WI38 (cell line): ENCODE results near the gene EMC9.

Source experiments
- H3K4me3 ChIP-seq: 2 replicates; pipeline ENCODE4 v1.5.1; 2011; ENCODE audit warnings: low read depth, mild to moderate bottlenecking, control low read depth, low read length
- TF ChIP-seq, protein P1 (sequence below): IDR thresholded peaks from 2 replicates; pipeline ENCODE4 v1.5.1; 2012; ENCODE audit warnings: low read depth, mild to moderate bottlenecking, control low read depth, low read length

EMC9 gene

DNA sequence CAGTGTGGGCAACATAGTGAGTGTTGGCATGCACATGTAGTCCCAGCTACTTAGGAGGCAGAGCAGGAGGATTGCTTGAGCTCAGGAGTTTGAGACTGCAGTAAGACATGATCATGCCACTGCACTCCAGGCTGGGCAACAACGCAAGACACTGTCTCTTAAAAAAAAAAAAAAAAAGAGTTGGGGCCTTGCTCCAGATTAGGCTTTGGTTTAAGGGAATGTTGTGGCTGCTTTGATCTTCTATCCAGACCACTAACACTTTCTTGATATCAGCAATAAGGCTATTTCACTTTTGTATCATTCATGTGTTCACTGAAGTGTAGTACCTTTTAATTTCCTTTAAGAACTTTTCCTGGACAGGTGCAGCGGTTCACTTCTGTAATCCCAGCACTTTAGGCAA is 13.7 kb downstream of the EMC9 start:
- TF ChIP-seq, protein P1, sequence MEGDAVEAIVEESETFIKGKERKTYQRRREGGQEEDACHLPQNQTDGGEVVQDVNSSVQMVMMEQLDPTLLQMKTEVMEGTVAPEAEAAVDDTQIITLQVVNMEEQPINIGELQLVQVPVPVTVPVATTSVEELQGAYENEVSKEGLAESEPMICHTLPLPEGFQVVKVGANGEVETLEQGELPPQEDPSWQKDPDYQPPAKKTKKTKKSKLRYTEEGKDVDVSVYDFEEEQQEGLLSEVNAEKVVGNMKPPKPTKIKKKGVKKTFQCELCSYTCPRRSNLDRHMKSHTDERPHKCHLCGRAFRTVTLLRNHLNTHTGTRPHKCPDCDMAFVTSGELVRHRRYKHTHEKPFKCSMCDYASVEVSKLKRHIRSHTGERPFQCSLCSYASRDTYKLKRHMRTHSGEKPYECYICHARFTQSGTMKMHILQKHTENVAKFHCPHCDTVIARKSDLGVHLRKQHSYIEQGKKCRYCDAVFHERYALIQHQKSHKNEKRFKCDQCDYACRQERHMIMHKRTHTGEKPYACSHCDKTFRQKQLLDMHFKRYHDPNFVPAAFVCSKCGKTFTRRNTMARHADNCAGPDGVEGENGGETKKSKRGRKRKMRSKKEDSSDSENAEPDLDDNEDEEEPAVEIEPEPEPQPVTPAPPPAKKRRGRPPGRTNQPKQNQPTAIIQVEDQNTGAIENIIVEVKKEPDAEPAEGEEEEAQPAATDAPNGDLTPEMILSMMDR, result no peak
- no peak overlapping the region for H3K4me3 ChIP-seq

GRCh38 chr14:24126939-24127338 is 14.5 kb downstream of the EMC9 start:
- TF ChIP-seq, protein P1, result no peak
- H3K4me3 ChIP-seq, result no peak overlapping the region

- TF ChIP-seq, protein P1, result no peak
- no peak overlapping the region for H3K4me3 ChIP-seq
These were observed 17.7 kb downstream of the EMC9 start for GRCh38 chr14:24123424-24124417.

DNA sequence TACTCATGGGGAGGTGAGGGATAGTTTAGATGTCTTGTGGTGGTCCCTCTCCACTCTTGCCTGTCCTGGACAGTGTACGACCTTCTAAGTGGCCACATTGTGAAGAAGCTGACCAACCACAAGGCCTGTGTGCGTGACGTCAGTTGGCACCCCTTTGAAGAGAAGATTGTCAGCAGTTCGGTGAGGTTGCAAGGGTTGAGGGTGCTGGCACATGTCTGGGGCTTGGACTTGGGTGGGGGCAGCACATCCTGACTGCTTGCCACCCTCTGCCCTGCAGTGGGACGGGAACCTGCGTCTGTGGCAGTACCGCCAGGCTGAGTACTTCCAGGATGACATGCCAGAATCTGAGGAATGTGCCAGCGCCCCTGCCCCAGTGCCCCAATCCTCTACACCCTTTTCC is 18.5 kb downstream of the EMC9 start:
- TF ChIP-seq, protein P1, result no peak
- no peak overlapping the region for H3K4me3 ChIP-seq

GRCh38 chr14:24122416-24122815 is 19.0 kb downstream of the EMC9 start:
- H3K4me3 ChIP-seq, result no peak overlapping the region
- TF ChIP-seq, protein P1, result no peak

- TF ChIP-seq, protein P1, result no peak
These were observed 20.2 kb downstream of the EMC9 start for GRCh38 chr14:24121210-24121609.

GRCh38 chr14:24119691-24120090 is 21.7 kb downstream of the EMC9 start:
- no peak overlapping the region for H3K4me3 ChIP-seq
- TF ChIP-seq, protein P1, result no peak

More at GRCh38 chr14:24121210-24121609, 20.2 kb downstream of the EMC9 start:
- no peak overlapping the region for H3K4me3 ChIP-seq
